Prostate gland (tissue), 2 donors: Measurements from ENCODE around the gene CMPK1.

Experiments used
- CTCF ChIP-seq, 4 experiments: fragments of 200-600 bp in 2 of 4; fragments of 450-650 bp in 2 of 4; sonication (generic) in 2 of 4; IDR thresholded peaks; 1 replicate in 3 of 4; 2 replicates in 1 of 4; pipeline ENCODE4 v1.5.1; 2016 to 2019; ENCODE audit warnings: antibody characterized with exemption in 4 of 4, mild to moderate bottlenecking in 2 of 4, moderate library complexity in 2 of 4
- POLR2A ChIP-seq: fragments of 450-650 bp; IDR thresholded peaks from one replicate; pipeline ENCODE4 v1.6.1; 2016; ENCODE audit warnings: antibody characterized with exemption, mild to moderate bottlenecking
- POLR2AphosphoS5 ChIP-seq: sonication (generic); formaldehyde crosslinking; IDR thresholded peaks from one replicate; pipeline ENCODE4 v1.6.1; 2017; ENCODE audit warnings: antibody characterized with exemption

- TF ChIP-seq POLR2AphosphoS5 (no peak), POLR2A (no peak), CTCF (IDR thresholded peaks at IDR 0.05) (no peak)
These were observed 73.9 kb downstream of the CMPK1 start for GRCh38 chr1:47407481-47407880.
